HG02759 (cell line): ENCODE measurements around the gene SKP1.
A peak's percentile ranks its signal among the peaks of the same experiment; 100 is the strongest.
"Not testable (repeated sequence)": the region's sequence is repeated elsewhere in the genome, so short reads cannot be mapped to it uniquely, and the experiment has no call there.

Experiments used
- ATAC-seq: cut with Tn5 transposase; IDR thresholded peaks from one replicate; pipeline ENCODE4 v1.9.1; 2021; ENCODE audit warnings: mild to moderate bottlenecking, moderate library complexity; ENCODE audit not compliant: unreplicated experiment

Gene SKP1

DNA sequence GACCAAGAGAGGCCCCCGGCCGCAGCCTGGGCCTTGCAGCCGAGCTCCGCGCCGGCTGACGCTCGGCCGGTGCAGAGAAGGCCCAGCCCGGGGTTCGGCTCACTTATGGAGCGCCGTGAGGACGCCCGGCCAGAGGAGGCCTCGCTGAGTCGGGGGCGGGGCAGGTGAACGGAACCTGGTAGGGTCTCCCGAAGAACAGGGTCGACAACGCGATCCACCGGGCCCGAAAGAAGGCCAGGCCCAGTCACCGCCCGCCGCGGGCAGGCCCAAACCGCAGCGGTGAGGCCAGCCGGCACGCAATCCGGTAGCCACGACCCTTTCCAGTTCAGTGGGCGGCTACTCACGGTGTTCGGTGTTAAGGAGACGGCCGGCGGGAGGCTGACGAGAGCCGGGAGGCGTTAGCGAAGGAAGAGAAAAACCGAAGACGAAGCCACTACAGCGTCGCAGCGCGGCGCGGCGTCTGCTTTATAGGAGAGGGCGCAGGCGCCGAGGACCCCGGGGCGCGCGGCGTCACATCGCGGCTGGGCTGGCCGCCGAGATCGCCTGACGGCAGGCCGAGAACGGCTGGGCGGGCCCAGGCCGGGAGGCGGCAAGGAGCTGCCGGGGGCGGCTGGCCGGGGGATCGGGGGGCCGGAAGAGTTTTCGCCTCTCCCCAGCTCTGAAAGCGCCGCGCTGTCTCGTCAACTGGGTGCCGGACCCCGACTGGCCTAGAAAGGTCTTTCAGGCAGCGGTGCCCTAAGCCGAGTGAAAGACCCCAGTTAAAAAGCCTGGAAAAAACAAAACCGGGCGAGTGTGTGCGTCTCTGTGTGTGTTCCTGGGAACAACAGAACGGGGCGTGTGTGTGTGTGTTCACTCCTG lies at the start of gene SKP1:
Gene SKP1 (minus strand): TSS at position 440 of the 858 bp plus-strand sequence. CDS start 2,928 bp downstream, outside the sequence.
- peak; percentile 82 for ATAC-seq

GRCh38 chr5:134225780-134226440 lies 49.2 kb upstream of the SKP1 start, which contains the start of gene PPP2CA:
Gene PPP2CA (minus strand): TSS chr5:134226073. CDS start chr5:134225861, 212 bp downstream.
- peak; percentile 82 for ATAC-seq

- peak; percentile 37 for ATAC-seq
Observed at GRCh38 chr5:134224888-134225779, 48.4 kb upstream of the SKP1 start.

DNA sequence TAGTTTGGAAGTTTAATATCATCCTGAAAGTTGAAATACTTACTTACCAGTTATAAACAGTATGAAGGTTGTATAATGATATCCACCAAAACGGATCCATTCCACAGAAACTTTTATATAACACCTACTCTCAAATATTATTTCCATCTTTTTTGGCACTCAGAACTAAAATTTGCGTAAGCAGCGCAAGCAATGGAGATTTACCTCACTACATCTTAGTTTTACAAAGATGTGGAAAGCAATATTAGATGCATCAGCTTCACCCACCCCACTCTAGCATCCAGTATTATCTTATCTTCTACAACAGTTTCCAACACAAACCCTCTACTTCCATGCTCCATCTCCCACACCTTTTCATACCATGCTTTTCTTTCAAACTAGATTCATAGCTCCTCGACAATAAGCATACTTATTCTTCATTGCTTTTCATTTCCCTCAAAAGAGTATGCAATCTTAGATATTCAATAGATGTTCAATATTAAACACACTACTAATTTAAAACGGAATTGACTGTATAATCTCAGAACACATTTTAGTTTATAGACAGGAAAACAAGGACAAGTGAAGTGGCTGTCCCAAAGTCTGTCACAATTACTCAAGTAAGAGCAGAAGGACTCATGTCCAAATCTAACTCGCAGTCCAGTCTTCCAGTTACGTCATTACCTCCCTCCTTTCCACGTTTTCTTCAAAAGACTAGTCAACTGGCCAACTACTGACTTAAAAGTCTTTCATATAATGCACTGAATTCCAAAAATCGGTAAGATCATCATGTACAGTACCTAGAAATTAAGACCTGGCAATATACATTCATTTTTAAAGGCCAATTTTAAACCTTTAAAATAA lies 46.9 kb upstream of the SKP1 start:
- no peak for ATAC-seq

DNA sequence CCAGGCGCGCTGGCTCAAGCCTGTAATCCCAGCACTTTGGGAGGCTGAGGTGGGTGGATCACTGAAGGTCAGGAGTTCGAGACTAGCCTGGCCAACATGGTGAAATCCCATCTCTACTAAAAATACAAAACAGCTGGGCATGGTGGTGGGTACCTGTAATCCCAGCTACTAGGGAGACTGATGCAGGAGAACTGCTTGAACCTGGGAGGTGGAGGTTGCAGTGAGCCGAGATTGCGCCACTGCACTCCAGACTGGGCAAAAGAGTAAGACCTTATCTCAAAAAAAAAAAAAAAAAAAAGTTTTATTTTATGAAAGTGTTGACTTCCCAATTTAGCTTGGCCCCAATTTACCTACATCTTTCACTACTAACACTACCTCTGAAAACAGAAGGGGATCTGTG lies 44.9 kb upstream of the SKP1 start:
- not testable (repeated sequence) for ATAC-seq

- ATAC-seq = no peak
Observed at GRCh38 chr5:134215757-134216156, 39.0 kb upstream of the SKP1 start.

- ATAC-seq = not testable (repeated sequence)
Observed at GRCh38 chr5:134211263-134212031, 34.7 kb upstream of the SKP1 start.

GRCh38 chr5:134209477-134210245 lies 32.9 kb upstream of the SKP1 start:
- ATAC-seq = no peak

DNA sequence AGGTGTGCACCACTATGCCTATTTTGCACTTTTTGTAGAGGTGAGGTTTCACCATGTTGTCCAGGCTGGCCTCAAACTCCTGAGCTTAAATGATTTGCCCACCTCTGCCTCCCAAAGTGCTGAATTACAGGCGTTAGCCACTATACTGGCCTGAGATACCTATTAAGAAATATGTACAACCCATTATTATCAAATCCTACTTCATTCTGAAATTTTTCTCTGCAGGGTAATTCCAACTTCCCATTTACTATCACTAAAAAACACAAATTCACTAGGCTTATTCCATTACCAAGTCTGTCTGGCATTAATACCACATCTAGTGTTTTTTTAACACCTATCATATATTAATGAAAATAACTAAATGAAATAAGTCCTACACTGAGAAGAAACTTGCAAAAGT lies 30.9 kb upstream of the SKP1 start:
- ATAC-seq = no peak

GRCh38 chr5:134206627-134207160 lies 29.9 kb upstream of the SKP1 start:
- no peak for ATAC-seq

- ATAC-seq = no peak
Observed at GRCh38 chr5:134204575-134204974, 27.8 kb upstream of the SKP1 start.

GRCh38 chr5:134203630-134204029 lies 26.9 kb upstream of the SKP1 start:
- ATAC-seq = no peak

DNA sequence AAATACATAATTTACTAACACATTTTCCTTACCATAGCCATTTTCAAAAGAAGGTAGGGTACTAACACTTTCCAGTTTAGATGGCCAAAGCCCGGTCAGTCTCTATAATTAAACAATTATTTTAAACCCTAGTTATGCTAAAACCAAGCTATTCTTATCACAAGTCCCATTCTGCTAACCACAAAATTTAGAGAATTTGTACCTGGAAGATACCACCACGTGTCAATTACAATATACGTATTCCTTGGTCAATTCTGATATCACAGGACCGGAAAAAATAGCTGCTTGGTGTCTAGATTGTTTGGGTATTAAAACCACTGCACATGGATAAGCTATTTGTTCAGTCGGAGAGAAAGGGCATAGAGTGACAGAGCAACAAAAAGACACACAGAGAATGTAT lies 18.9 kb upstream of the SKP1 start:
- ATAC-seq = no peak

DNA sequence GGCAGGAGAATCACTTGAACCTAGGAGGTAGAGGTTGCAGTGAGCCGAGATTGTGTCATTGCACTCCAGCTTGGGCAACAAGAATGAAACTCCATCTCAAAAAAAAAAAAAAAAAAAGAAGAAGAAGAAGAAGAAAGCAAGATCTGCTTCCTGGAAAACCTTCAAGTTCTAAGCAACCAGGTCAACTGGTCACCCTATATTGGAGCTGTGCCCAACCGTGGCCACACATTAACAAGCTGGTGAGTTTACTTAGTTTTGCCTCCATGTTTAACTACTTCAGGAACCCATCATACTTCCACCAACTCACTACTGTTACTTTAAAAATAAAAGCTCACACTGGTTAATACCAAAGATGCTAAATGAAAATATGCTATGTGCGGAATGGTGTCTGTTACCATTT lies 12.3 kb upstream of the SKP1 start:
- no peak for ATAC-seq

GRCh38 chr5:134188092-134188491 lies 11.3 kb upstream of the SKP1 start:
- no peak for ATAC-seq

GRCh38 chr5:134184155-134185135 lies 7.7 kb upstream of the SKP1 start:
- peak; percentile 73 for ATAC-seq

- ATAC-seq = no peak
Observed at GRCh38 chr5:134183481-134183880, 6.7 kb upstream of the SKP1 start.
